Liver (tissue), 9 donors: Measurements from ENCODE around the gene FAM219A. TPM values are rescaled to one million over a fixed set of nuclear protein-coding genes. Genes with fewer than 3 reads are reported as not detected.
A peak's percentile ranks its signal among the peaks of the same experiment; 100 is the strongest.

ENCODE experiments used
- DNase-seq: peaks from one replicate; pipeline ENCODE4 v3.0.0-alpha.2; 2017; ENCODE audit warnings: low spot score
- H3K27ac ChIP-seq, 2 donors: one replicate each; pipeline ENCODE4 v1.7.0; 2013; ENCODE audit warnings: inconsistent platforms in 2 of 2, low read length in 2 of 2, control low read depth in 1 of 2, low read depth in 1 of 2, mild to moderate bottlenecking in 1 of 2
- H3K27me3 ChIP-seq, 4 donors: one replicate each; pipeline versions ENCODE4 v1.6.1 to v1.7.0; 2013; ENCODE audit warnings: low read length in 3 of 4, inconsistent platforms in 1 of 4, mild to moderate bottlenecking in 1 of 4, moderate library complexity in 1 of 4; ENCODE audit not compliant: control insufficient read depth in 4 of 4, insufficient read depth in 4 of 4
- H3K36me3 ChIP-seq, 4 donors: one replicate each; pipeline versions ENCODE4 v1.6.1 to v1.7.0; 2013; ENCODE audit warnings: low read length in 3 of 4, mild to moderate bottlenecking in 3 of 4, low read depth in 1 of 4, moderate library complexity in 1 of 4; ENCODE audit not compliant: control insufficient read depth in 4 of 4, insufficient read depth in 3 of 4
- H3K4me1 ChIP-seq, 4 donors: one replicate each; pipeline versions ENCODE4 v1.6.1 to v1.7.0; 2013; ENCODE audit warnings: low read length in 3 of 4, mild to moderate bottlenecking in 3 of 4, moderate library complexity in 1 of 4; ENCODE audit not compliant: control insufficient read depth in 4 of 4, insufficient read depth in 4 of 4
- H3K4me3 ChIP-seq, 3 donors: one replicate each; pipeline versions ENCODE4 v1.6.1 to v1.7.0; 2013; ENCODE audit warnings: low read length in 3 of 3, control low read depth in 1 of 3, low read depth in 1 of 3, mild to moderate bottlenecking in 1 of 3
- H3K9ac ChIP-seq, 2 donors: one replicate each; pipeline ENCODE4 v1.7.0; 2013; ENCODE audit warnings: low read length in 2 of 2, mild to moderate bottlenecking in 2 of 2, moderate library complexity in 2 of 2, control low read depth in 1 of 2, low read depth in 1 of 2
- H3K9me3 ChIP-seq, 4 donors: one replicate each; pipeline versions ENCODE4 v1.6.1 to v1.7.0; 2013; ENCODE audit warnings: low read length in 3 of 4; ENCODE audit not compliant: control insufficient read depth in 4 of 4
- EGR1 ChIP-seq, 2 donors: IDR thresholded peaks; 2 replicates each; pipeline ENCODE4 v1.6.1; 2016 to 2018; ENCODE audit warnings: antibody characterized with exemption in 2 of 2, low read depth in 2 of 2
- FOXA1 ChIP-seq: IDR thresholded peaks from 2 replicates; pipeline ENCODE4 v1.6.1; 2016; ENCODE audit warnings: antibody characterized with exemption
- FOXA2 ChIP-seq: IDR thresholded peaks from 2 replicates; pipeline ENCODE4 v1.6.1; 2016; ENCODE audit warnings: antibody characterized with exemption
- HNF4A ChIP-seq, 2 donors: conservative IDR thresholded peaks; 2 replicates each; pipeline ENCODE4 v1.6.1; 2016; ENCODE audit warnings: antibody characterized with exemption in 2 of 2, mild to moderate bottlenecking in 2 of 2
- HNF4G ChIP-seq: IDR thresholded peaks from 2 replicates; pipeline ENCODE4 v1.6.1; 2016; ENCODE audit warnings: antibody characterized with exemption
- JUND ChIP-seq, 2 donors: IDR thresholded peaks; 2 replicates each; pipeline ENCODE4 v1.6.1; 2016; ENCODE audit warnings: antibody characterized with exemption in 2 of 2
- NR2F2 ChIP-seq: IDR thresholded peaks from 2 replicates; pipeline ENCODE4 v1.6.1; 2016; ENCODE audit warnings: antibody characterized with exemption
- RAD21 ChIP-seq, 2 donors: IDR thresholded peaks; 2 replicates each; pipeline ENCODE4 v1.6.1; 2016; ENCODE audit warnings: antibody characterized with exemption in 2 of 2, mild to moderate bottlenecking in 2 of 2
- RXRA ChIP-seq, 2 donors: IDR thresholded peaks; 2 replicates each; pipeline ENCODE4 v1.6.1; 2017 to 2018; ENCODE audit warnings: antibody characterized with exemption in 2 of 2, mild to moderate bottlenecking in 1 of 2
- YY1 ChIP-seq: IDR thresholded peaks from 2 replicates; pipeline ENCODE4 v1.6.1; 2016; ENCODE audit warnings: antibody characterized with exemption, mild to moderate bottlenecking
- WGBS: extraction: QIAGEN DNeasy Blood & Tissue Kit; methylation state at CpG from one replicate; pipeline ENCODE4 v1.1.7; 2013; 5-methylcytosine and 5-hydroxymethylcytosine counted together
- polyA plus RNA-seq, 2 donors: library from polyadenylated mRNA; stranded (reverse) in 1 of 2; unstranded in 1 of 2; fragments of 200-250 nt in 1 of 2; fragments of >200 nt in 1 of 2; fragmentation: Nextera tagmentation in 1 of 2; extraction: Ambion mirVana in 1 of 2; gene quantifications; one replicate each; pipeline versions ENCODE4 v1.2.1 to v1.2.3, GENCODE V29; 2013 to 2015
- total RNA-seq, 2 donors: library from RNA; depleted of rRNA; stranded (reverse); fragments of >200 nt; gene quantifications; one replicate each; pipeline ENCODE4 v1.2.3, GENCODE V29; 2014
- TF ChIP-seq, protein P1 (sequence below): IDR thresholded peaks from 2 replicates; pipeline ENCODE4 v1.6.1; 2016; ENCODE audit warnings: antibody characterized with exemption, mild to moderate bottlenecking
- TF ChIP-seq, protein P2 (sequence below): IDR thresholded peaks from 2 replicates; pipeline ENCODE4 v1.6.1; 2016; ENCODE audit warnings: antibody characterized with exemption
- TF ChIP-seq, protein P3 (sequence below): IDR thresholded peaks from 2 replicates; pipeline ENCODE4 v1.6.1; 2016; ENCODE audit warnings: antibody characterized with exemption
- donor health status: healthy.
- donor health status: healthy.
- donor health status: healthy.
- donor health status: healthy.
- donor health status: healthy.

The FAM219A gene
- total and polyA plus RNA-seq, 4 donors: 1.6 to 3.6 (median 2.4) TPM

DNA sequence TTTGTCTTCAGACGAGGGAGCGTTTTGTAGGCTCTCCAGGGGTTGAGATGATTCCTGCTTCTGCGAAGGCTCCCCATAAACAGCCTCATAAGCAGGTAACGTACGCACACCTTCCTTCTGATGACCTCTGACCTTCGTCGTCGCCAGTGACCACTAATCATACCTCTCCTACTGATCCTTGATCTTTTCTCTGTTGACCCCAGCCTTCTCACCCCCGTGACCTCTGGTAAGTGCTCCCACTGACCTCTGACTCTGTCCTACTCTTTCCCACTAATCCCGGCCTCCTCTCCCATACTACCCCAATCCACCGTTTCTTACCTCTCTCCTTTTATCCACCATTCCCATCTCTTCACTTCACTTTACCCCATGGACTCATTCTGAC lies 580 bp upstream of the FAM219A start:
- Histone ChIP-seq H3K4me1 (peaks cover 7 to 25% (median 17%) of the 10 kb centered on the region in 4 donors), H3K9me3 (no peaks in the 10 kb centered on the region), H3K4me3 (peak overlapping the region in 1 of 3 donors; percentile 42), H3K27me3 (no peaks in the 10 kb centered on the region), H3K27ac (no peak overlapping the region), H3K36me3 (no peaks in the 10 kb centered on the region), H3K9ac (no peak overlapping the region)
- TF ChIP-seq, protein P1, sequence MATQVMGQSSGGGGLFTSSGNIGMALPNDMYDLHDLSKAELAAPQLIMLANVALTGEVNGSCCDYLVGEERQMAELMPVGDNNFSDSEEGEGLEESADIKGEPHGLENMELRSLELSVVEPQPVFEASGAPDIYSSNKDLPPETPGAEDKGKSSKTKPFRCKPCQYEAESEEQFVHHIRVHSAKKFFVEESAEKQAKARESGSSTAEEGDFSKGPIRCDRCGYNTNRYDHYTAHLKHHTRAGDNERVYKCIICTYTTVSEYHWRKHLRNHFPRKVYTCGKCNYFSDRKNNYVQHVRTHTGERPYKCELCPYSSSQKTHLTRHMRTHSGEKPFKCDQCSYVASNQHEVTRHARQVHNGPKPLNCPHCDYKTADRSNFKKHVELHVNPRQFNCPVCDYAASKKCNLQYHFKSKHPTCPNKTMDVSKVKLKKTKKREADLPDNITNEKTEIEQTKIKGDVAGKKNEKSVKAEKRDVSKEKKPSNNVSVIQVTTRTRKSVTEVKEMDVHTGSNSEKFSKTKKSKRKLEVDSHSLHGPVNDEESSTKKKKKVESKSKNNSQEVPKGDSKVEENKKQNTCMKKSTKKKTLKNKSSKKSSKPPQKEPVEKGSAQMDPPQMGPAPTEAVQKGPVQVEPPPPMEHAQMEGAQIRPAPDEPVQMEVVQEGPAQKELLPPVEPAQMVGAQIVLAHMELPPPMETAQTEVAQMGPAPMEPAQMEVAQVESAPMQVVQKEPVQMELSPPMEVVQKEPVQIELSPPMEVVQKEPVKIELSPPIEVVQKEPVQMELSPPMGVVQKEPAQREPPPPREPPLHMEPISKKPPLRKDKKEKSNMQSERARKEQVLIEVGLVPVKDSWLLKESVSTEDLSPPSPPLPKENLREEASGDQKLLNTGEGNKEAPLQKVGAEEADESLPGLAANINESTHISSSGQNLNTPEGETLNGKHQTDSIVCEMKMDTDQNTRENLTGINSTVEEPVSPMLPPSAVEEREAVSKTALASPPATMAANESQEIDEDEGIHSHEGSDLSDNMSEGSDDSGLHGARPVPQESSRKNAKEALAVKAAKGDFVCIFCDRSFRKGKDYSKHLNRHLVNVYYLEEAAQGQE: no peak
- TF ChIP-seq HNF4A (conservative IDR thresholded peaks at IDR 0.05) (no peak), EGR1 (IDR thresholded peaks at IDR 0.05; ENCODE audit: low read depth in 2 of 2) (no peak), HNF4G (no peak), RAD21 (IDR thresholded peaks at IDR 0.05) (no peak), NR2F2 (no peak), YY1 (no peak), FOXA1 (no peak), RXRA (IDR thresholded peaks at IDR 0.05) (no peak)
- TF ChIP-seq, protein P2, sequence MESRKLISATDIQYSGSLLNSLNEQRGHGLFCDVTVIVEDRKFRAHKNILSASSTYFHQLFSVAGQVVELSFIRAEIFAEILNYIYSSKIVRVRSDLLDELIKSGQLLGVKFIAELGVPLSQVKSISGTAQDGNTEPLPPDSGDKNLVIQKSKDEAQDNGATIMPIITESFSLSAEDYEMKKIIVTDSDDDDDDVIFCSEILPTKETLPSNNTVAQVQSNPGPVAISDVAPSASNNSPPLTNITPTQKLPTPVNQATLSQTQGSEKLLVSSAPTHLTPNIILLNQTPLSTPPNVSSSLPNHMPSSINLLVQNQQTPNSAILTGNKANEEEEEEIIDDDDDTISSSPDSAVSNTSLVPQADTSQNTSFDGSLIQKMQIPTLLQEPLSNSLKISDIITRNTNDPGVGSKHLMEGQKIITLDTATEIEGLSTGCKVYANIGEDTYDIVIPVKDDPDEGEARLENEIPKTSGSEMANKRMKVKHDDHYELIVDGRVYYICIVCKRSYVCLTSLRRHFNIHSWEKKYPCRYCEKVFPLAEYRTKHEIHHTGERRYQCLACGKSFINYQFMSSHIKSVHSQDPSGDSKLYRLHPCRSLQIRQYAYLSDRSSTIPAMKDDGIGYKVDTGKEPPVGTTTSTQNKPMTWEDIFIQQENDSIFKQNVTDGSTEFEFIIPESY: no peak
- TF ChIP-seq, protein P3, sequence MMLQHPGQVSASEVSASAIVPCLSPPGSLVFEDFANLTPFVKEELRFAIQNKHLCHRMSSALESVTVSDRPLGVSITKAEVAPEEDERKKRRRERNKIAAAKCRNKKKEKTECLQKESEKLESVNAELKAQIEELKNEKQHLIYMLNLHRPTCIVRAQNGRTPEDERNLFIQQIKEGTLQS: no peak
- no peak for DNase-seq
- 20% methylated on average over 11 of the region's 11 CpGs for WGBS

DNA sequence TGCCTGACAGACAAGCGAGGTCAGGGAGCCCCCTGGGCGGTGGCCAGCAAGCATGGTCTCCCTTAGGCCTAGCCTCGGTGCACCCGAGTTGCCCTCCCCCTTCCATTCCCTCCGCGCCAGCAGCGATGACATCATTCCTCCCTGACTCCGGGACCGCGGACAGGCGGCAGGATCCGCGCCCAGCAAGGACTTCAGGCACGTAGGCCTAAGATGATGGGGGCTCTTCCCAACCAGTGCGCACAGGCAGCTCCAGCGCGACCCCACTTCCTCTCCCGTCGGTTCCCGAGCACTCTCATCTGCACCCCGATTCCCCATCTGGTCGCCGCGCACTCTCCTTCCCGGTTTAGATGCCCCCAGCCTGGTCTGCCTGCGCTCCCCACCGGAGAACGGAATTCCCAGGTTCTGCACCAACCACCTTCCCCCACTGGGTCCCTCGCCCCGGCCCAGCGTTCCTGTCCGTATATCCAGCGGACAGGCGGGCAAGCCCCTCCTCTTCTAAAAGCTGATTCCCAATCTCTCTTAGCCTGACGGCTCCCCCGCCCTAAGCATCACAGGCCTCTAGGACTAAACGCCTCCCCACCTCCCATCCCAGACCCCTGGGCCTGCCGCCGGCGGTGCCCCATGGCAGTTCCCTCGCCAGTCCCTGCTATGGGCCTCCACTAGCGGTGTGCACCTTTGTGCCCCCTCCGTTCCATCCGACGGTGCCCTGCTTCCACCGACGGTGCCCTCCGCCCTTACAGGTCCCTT lies 931 bp downstream of the FAM219A start:
- H3K9me3 ChIP-seq: no peaks in the 10 kb centered on the region
- peak overlapping the region; percentile 12 to 36 for H3K9ac ChIP-seq
- no peak for TF ChIP-seq FOXA2
- peak; percentile 27 to 30 for TF ChIP-seq JUND (IDR thresholded peaks at IDR 0.05)
- TF ChIP-seq YY1: no peak
- DNase-seq: peak; percentile 35
- H3K4me3 ChIP-seq: peak overlapping the region; percentile 46 to 89 (median 78)
- WGBS: 29% methylated on average over 48 of the region's 48 CpGs
- no peaks in the 10 kb centered on the region for H3K36me3 ChIP-seq
- H3K27ac ChIP-seq: peak overlapping the region; percentile 42 to 55
- no peaks in the 10 kb centered on the region for H3K27me3 ChIP-seq
- peaks cover 10 to 25% (median 17%) of the 10 kb centered on the region in 4 donors for H3K4me1 ChIP-seq
